ENCODE data around the gene LYPD6.

Gene LYPD6

DNA sequence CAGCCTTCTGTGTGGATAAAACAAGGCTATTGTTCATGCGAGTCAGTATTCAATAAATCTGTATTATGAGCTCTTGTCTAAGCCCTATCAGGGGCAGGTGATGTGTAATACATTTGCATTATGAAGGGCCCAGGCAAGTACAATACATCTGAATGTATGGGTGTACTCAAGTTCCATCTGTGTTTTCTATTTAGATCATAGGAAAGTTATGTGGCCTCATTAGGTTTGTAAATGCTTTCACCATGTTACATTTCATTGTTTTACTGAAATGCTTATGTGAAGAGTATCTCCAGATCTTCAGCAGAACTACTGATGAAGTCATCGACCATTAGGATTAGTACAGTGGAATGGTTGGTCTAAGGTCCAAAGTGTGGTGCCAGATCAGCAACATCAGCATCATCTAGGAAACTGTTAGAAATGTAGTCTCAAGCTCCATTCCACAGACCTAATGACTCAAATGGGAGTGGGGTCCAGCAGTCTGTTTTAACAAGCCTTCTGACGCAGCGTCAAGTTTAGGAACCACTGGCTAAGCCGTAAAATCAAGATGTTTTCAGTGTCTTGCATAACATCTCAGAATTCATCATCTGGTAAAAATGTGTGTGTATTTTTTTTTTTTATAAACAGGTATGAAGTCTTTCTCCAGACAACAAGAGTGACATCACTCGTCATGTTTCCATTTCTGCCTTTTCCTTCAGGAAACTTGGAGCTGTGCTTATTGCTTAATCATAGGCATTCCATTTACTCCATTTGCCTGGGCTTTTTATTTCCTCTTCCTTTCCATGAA, 80.5 kb downstream of the LYPD6 start:
- no peak for DNase-seq

DNA sequence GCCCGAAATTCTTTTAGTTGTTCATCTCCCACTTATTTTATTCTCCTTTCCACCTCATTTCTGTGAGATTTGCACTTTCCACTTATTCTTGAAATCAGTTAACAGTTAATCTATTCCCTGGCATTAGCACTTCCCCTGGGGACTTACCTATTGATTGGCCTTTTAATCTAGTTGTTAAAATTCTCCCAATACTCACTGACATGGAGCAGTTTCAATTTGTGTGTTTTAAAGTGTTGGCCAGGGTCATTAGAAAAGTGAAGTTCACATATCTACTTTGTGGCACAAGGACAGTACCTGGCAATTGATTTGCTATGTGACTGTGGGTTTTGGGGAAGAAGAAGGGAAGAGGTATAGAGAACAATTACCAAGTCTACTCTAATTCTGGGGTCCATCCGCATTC, 83.1 kb downstream of the LYPD6 start:
- DNase-seq: no peak

DNA sequence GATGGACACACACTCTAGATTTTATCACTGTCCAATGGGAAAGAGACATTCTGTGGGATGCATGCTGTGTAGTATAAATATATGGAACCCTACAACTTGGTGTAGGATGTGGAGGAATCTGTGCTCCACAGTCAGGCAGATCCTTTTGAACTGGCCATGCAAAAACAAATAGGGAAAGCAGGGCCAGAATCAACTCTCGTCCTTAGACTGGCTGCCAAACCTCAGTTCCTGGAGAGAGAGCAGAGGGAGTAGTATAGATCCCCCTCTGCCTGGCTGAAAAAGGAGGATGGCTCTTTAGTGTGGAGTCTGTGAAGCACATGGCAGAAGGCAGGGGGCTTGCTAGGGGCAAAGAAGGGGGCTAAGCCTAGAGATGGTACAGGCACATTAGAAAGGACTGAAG, 84.7 kb downstream of the LYPD6 start:
- no peak for DNase-seq

DNA sequence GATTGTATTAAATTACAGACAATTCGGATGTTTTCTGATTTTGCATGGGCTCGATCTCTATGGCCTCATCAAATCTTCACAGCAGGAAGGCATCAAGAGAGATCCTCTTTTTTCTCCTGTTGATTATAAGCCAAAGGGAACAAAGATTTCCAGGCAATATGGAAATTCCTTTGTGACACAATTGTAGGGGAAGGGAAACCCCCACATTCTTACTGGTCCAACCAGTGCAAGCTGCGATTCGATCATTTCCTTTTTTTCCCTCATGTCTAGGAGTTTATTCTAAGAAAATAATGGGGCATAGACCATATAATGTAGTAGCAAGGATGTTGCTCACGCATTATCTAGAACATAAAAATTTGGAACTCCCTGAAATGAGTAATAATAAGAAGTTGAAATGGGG, 87.7 kb downstream of the LYPD6 start:
- DNase-seq: no peak

DNA sequence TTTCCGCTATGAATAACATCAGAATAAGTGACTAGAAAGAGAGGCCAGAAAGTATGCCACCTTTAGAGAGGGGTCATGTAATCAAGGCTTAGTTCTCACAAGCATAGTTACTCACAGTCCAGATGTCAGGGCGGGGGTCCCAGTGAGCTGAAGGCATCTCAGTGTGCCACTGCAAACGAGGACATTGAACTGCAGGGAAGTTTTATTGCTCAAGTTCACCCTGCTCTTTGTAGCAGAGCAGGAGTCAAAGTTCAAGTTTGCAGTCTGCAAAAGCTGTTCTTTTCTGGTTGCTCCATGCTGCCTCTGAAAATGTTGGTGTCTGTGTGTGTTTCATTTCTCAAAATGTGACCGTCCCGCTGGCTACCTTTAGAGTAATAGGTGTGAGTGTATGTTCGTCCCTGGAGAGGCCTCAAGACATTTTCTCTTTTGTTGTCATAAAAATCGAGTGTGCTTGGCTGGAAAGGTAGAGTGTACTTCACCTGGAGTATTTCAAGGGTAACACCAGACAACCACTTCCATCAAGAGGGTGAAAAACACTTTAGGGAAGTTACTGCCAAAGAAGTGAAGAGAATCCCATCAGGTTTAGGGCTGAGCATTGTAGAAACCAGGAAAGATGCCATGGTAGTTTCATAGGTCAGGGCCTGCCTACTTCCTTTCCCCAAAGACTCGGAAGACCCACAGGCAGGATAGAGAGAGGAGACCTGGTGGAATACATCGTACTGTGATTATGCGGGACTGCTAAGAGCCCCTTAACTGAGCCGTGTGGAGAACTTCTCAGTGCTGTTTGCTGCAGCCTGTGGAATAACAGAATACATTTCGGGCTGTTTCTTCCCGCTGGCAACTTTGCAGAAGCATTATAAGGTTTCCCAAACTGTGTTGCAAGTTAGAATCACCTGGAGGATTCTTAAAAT, 89.9 kb downstream of the LYPD6 start:
- DNase-seq: no peak

DNA sequence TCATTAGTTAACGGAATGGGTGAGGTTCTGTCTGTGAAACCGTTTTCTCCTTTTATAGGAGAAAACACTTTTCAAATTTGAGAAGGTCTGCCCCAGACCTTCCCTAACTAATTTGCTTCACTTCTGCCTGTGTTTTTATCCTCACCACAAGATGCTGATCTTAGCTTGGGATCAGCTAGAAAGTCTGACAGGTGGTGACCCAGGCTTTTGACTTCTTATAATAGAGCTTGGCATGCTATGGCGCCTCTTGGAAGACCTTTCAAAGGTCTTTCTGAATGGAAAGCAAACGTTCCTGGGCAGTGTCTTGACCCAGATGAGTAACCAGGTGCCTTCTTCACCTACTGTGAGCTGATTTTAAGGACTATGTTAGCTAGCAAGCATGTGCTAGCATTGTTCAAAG, 91.4 kb downstream of the LYPD6 start:
- no peak for DNase-seq

DNA sequence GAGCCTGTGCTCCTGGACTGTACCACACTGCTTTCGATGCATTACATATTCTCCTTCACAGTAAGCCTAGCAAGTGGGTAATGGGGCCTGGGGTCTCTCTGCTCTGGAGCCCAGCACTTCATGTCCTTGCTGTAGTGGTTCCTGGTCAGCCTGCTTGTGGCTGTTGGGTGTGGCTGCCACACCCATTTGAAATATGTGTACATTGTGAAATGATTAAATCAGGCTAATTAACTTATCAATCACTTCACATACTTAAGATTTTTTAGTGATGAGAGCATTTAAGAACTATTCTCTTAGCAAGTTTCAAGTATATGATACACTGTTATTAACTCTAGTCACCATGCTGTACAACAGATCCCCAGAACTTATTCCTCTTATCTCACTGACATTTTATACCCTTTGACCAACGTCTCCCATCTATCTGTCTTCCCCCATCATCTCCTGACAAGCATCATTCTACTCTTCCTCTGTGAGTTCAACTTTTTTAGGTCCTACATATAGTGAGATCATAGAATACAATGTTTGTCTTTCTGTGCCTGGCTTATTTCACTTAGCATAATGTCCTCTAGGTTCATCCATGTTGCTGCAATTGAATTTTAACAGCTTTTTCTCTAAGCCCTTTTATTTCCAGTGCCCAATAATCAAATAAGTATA, 92.1 kb downstream of the LYPD6 start:
- DNase-seq: no peak

DNA sequence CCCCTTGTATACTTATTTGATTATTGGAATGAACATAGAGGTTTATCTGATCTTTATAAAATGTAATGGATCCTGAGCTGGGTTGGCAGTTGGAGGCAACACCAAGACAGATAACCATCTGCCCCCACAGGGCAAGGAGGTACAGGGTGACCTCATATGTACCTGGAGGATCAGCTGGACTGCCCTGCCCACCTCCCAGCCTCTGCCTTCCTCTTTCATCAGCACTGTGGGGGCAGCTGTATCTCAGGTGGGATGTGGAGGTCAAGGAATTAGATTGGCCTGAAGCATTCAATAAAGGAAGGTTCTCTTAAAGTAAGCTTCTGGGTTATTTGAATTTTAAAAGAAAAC, 92.6 kb downstream of the LYPD6 start:
- no peak for DNase-seq

DNA sequence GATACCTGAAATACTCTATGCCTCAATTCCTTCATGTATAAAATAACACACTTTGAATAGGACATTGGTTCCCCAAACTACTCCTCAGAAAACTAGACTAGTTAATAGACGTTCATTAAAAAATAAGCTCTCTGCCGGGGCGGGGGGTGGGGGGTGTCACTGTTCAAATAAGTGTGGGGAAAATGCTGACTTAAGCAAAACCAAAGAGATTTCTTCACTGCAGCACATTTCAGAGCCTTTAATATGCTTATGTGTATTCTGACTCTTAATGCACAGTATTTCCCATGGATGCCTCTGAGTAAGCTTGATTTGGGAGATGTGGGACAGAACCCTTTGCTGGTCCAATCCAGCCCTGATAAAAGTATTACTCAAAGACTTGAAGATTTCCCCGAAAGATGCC, 93.2 kb downstream of the LYPD6 start:
- DNase-seq: no peak

DNA sequence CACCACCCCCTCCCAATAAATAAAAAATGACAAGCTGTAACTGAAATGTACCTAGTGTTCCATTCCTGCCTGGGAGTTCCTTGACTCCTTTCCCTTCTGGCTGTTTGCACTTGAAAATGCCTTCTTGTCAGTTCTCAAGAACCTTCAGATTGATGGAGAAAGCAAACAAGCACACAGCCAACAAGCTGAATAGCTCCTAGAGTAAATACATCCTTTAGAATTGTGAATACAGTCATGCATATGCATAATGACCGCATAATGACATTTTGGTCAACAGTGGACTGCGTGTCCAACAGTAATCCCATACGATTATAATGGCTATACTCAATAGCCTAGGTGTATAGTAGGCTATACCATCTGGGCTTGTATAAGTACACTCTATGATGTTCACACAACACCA, 97.0 kb downstream of the LYPD6 start:
- no peak for DNase-seq

DNA sequence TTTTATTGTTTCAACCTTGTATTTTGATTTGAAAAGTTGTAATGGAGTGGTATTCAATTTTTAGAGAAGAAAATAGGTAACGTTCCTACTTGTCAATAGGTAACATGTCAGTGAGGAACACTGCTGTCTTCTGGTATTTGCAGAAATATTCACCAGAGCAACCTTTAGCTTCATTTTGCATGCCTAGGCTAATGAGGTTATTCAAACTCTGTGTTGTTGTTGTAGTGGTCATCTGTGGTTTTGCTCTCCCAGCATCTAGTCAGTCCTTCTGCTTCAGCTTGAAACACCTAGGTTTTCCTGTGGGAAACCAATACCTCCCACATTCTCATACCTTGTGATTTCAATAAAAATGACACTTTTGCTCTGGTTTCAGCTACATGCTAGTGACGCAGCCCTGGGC, 98.4 kb downstream of the LYPD6 start:
- no peak for DNase-seq

DNA sequence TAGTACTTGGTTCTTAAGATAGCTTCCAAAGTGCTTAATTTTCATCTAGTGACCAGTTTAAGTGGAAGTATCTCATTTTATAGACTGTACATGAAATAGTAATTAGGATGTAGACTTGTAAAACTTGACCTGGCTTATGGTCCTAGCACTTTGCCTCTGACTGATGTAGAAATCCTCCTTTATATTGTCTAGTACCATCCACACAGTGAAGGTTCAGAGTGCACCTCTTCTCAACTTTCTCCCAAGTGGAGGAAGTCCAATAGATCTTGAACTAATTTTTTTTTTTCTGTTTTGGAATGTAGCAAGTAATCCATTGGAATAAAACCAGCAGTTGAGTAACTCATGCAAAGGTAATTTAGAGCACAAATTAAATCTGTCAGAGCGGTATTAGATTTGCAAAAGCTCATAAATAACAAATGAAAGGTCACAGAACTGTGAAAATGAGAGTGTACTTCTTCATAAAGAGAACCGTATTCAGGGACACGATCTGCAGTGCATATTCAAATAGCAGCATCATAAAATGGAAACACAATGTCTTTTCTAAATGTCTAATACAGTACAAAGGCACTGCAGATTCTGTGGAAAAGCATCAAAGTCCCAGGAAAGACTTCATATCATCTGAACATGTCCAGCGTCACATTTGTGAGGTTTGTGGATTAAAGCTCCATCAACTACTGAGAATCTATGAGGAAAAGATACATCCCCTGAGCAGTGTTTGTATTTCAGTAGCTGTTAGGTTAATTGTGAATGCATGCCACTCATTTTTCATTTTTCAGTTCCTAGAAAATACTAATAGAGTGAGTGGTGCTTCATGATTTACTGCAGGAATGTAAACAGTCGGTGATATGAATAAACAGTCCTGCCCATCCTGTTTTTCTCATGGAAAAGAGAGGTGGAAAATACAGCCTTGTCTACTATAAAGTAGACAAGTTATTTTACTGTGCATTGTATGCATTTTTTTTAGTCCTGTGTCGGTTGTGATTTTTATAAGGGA, 100.7 kb downstream of the LYPD6 start:
- no peak for DNase-seq

DNA sequence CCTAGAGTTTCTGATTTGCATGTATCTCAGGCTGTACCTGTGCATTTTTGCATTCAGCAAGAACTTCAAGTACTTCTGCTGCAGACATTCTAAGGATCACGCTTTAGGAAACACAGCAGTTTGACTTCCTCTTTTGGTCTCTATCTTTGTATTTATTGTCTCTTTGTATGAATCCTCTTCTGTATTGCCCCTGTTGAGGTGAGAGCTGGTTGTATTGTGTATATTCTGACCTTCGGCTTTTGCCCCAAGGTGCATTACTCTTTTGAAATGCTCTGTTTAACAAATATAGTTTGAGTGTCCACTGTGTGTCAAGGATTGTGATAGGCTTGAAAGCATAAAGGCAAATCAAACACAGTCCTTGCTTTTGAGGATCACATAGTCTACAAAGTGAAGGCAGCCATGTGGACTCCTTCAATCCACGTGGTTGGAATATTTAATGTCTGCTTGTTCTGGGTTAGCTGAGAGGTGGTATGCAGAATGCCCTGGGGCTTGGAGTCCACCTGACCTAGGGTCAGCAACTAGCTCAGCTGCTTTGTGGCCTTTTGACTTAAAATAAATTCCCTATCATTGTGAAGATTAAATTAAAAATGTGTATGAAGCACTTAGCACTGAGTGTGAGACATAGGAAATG, 108.1 kb downstream of the LYPD6 start:
- no peak for DNase-seq

DNA sequence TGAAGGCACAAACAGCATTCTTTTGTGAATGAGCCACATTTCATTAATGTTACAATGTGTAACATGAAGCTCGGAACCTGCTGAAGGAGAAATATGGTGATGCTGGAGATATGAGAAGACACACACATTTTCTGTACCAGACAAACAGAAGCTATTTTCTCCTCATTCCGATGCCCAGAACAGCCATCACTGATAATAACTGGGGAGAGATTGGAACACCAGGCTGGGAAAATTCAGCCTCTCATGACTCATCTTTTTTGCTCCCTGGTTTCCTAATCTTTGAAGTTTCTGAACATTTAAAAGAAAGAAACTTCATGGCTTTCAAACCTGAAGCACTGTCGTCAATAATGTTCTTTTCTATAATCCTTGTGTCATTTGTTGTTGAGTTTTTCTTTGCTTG, 110.9 kb downstream of the LYPD6 start:
- DNase-seq: no peak

DNA sequence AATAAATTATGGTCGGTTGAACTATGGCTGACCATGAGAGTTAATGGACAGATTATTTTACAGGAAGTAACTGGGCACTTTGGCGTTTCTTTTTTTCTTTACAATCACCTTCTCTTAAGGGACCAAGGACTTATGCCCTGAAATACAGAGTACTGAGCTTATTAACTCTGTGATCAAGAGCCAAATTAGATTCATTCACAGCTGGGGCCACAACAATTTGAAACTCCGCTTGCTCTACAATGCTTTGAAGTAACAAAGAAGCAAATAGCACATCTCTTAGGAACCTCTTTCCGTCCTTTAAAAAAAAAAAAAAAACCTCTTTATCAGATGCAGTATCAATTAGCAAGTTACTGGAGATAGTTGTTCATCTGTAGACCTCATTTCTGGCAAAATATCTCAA, 112.0 kb downstream of the LYPD6 start:
- DNase-seq: no peak

DNA sequence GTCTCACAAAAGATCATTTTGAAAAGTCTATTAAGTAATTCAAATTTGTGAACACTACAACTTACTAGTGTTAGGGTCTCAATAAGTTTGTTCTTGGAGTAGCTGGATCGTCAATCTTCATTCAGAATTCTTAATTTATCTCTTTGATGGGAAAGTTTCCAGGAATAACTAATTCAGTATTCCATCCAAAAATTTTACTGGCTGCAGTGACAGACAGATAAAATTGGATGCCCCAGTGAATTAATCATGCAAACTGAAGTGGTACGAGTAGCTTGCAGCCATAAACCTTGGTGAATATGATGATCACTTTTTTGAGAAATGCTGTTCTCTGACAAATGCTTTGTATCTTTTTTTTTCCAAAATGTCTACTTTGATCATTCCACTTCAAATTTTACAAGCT, 112.8 kb downstream of the LYPD6 start:
- DNase-seq: no peak

DNA sequence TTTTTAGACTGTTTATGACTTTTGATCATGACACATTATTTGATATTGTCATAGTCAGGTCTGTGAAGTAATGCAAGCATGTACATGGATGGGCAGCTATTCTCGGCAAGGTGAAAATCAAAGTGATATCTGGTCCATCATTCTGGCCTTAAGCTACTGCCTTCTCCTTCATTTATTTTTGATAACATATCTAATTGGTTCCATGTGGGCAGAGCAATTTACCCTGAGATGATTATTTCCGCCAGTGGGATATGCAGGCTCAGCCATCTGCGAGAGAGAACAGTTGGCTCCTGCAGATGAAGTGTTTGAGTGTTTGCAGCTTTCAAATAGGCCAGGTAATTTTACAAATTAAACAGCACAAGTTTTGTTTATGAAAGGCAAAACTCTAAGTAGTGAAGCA, 116.4 kb downstream of the LYPD6 start:
- DNase-seq: no peak

DNA sequence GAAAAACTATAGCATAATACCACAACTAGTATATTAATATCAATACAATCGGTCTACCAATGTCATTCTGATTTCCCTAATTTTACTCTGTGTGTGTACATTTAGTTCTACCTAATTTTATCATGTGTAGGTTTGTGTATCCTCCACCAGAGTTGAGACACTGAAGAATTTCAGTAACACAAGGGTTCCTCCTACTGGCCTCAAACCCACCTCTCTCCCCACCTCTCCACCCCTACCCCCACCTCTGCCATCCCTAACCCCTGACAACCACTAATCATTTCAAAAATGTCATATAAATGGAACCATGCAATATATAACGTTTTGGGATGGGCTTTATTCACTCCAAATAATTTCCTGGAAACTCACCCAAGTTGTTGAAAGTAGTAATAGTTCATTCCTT, 117.9 kb downstream of the LYPD6 start:
- no peak for DNase-seq

DNA sequence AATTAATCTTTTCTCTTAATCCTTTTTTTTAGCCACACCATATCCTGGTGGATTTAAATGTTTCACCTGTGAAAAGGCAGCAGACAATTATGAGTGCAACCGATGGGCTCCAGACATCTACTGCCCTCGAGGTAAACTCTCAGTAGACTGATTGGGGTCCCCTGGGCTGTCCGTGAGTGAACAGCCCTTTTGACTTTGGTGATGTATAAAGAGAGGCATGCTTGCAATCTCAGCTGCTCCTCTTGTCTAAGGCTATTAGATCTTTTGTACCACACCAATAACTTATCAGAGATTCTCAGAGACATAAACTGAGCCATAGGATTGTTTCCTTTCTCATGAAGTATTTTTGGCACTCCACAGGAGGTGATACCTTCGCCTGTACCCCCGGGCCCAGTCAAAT, 118.6 kb downstream of the LYPD6 start:
- DNase-seq: no peak

DNA sequence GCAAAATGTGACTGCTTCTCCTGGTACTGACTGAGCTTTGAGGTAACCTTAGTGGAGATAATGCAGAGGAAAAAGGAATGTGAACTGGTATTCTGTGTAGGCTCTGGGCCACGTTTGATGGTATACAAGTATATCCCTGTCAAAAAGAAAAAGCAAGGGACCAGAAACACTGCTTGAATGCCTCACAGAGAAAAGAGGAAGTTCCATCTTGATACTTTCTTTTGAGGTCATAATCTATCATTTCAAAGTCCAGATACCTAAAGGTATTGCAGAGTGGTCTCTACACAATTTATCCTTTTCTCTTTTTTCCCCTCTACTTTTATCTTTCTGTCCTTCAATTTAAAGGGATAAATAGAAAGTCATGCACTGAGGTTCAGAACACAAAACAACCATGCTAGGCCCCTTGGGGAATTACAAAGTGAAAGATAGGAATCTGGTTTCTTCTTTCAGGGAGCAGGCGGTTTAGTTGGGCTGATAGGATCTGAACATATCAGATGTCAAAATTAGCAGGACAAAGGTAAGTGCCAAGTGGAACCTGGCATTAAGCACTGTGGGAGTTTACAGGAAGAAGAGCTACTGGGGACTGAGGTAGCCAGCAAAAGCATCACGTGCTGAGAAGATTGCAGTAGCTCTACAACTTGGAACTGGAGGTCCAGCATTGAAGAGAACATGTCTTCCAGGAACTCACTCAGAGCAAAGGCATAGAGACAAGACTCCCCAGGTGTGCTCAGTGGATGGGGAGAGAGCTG, 121.2 kb downstream of the LYPD6 start:
- DNase-seq: no peak

DNA sequence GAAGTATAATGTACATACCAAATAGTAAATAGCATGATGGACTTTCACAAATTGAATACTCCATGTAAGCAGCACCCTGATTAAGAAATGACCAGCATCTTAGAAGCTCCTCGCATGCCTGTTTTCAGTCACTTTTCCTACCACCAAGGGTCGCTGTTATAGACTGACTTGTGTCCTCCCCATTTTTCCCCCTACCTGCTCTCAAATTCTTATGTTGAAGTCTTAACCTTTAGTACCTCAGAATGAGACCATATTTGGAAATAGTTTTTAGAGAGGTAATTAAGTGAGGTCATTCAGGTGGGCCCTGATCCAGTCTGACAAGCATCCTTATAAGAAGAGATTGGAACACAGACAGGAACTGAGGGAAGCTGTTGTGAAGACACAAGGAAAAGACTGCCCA, 125.9 kb downstream of the LYPD6 start:
- DNase-seq: no peak

Measured in C1 segment of cervical spinal cord (tissue), 14 donors.